Uterus (tissue), 4 donors: Measurements from ENCODE around the gene KIF11. TPM values are rescaled to one million over a fixed set of nuclear protein-coding genes. Genes with fewer than 3 reads are reported as not detected.

Experiments used
- DNase-seq, 2 donors: peaks; one replicate each; pipeline ENCODE4 v3.0.0-alpha.2; 2019 to 2020
- H3K27ac ChIP-seq, 2 donors: fragments of 200-600 bp; sonication (generic); 1 replicate in 1 of 2; 2 replicates in 1 of 2; pipeline ENCODE4 v1.5.1; 2016 to 2018
- H3K27me3 ChIP-seq, 2 donors: fragments of 200-600 bp; sonication (generic); one replicate each; pipeline ENCODE4 v1.5.1; 2018 to 2019; ENCODE audit warnings: control low read depth in 1 of 2
- H3K36me3 ChIP-seq, 2 donors: fragments of 200-600 bp; sonication (generic); one replicate each; pipeline ENCODE4 v1.5.1; 2019; ENCODE audit warnings: control low read depth in 1 of 2
- H3K4me1 ChIP-seq, 2 donors: fragments of 200-600 bp; sonication (generic); one replicate each; pipeline ENCODE4 v1.5.1; 2018 to 2019; ENCODE audit warnings: control low read depth in 1 of 2
- H3K4me3 ChIP-seq, 2 donors: fragments of 200-600 bp; sonication (generic); 1 replicate in 1 of 2; 2 replicates in 1 of 2; pipeline ENCODE4 v1.5.1; 2018 to 2019; ENCODE audit warnings: mild to moderate bottlenecking in 1 of 2
- H3K9me3 ChIP-seq, 2 donors: fragments of 200-600 bp; sonication (generic); one replicate each; pipeline ENCODE4 v1.5.1; 2019; ENCODE audit warnings: control low read depth in 1 of 2
- POLR2A ChIP-seq, 2 donors: fragments of 450-650 bp; IDR thresholded peaks; one replicate each; pipeline ENCODE4 v1.6.1; 2016; ENCODE audit warnings: antibody characterized with exemption in 2 of 2, mild to moderate bottlenecking in 1 of 2, moderate library complexity in 1 of 2
- intact Hi-C: fragments of 100-400 bp; cut with DNase I; formaldehyde crosslinking; loops from one replicate; pipeline ENCODE4 v1.15.1; 2023; ENCODE audit warnings: low total_unique reads
- total RNA-seq, 4 donors: library from RNA; depleted of rRNA in 3 of 4; stranded (reverse); fragments of >200 nt in 3 of 4; gene quantifications; one replicate each; pipeline versions ENCODE4 v1.1.0 to v1.2.4, GENCODE V29; 2014 to 2023
- TF ChIP-seq, protein P1 (sequence below), 4 experiments: fragments of 200-600 bp in 2 of 4; fragments of 450-650 bp in 2 of 4; sonication (generic) in 2 of 4; IDR thresholded peaks; one replicate each; pipeline ENCODE4 v1.5.1; 2016 to 2019; ENCODE audit warnings: antibody characterized with exemption in 4 of 4, mild to moderate bottlenecking in 2 of 4, moderate library complexity in 1 of 4
- donor health status: DM: yes; HTN: yes; CAD: no.

Gene KIF11
- total RNA-seq, 4 donors from 2014 or later: 1.0 to 31.0 TPM; not detected in 2

DNA sequence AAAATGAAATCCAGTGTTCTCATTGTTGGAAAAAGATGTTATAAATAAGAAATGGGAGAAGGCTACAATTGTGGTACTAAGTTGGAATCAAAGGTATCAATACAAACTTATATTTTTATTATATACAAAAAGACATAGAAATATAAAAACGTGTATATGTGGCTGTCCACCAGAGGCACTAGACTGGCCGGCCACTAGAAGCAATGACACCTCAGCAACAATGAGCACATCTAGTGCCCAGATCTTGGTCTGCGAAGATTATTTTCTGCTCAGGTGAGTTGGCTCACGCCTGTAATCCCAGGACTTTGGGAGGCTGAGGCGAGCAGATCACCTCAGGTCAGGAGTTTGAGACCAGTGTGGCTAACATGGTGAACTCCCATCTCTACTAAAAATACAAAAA lies 40.6 kb upstream of the KIF11 start:
- Histone ChIP-seq H3K27ac (no peak overlapping the region), H3K9me3 (peaks cover 0 to 7% of the 10 kb centered on the region in 2 donors), H3K4me1 (no peaks in the 10 kb centered on the region), H3K4me3 (no peak overlapping the region), H3K27me3 (no peaks in the 10 kb centered on the region), H3K36me3 (no peaks in the 10 kb centered on the region)
- no peak for TF ChIP-seq POLR2A (IDR thresholded peaks at IDR 0.05)
- TF ChIP-seq, protein P1, sequence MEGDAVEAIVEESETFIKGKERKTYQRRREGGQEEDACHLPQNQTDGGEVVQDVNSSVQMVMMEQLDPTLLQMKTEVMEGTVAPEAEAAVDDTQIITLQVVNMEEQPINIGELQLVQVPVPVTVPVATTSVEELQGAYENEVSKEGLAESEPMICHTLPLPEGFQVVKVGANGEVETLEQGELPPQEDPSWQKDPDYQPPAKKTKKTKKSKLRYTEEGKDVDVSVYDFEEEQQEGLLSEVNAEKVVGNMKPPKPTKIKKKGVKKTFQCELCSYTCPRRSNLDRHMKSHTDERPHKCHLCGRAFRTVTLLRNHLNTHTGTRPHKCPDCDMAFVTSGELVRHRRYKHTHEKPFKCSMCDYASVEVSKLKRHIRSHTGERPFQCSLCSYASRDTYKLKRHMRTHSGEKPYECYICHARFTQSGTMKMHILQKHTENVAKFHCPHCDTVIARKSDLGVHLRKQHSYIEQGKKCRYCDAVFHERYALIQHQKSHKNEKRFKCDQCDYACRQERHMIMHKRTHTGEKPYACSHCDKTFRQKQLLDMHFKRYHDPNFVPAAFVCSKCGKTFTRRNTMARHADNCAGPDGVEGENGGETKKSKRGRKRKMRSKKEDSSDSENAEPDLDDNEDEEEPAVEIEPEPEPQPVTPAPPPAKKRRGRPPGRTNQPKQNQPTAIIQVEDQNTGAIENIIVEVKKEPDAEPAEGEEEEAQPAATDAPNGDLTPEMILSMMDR (IDR thresholded peaks at IDR 0.05): no peak
- intact Hi-C loops: no loop called here
- no peak for DNase-seq

DNA sequence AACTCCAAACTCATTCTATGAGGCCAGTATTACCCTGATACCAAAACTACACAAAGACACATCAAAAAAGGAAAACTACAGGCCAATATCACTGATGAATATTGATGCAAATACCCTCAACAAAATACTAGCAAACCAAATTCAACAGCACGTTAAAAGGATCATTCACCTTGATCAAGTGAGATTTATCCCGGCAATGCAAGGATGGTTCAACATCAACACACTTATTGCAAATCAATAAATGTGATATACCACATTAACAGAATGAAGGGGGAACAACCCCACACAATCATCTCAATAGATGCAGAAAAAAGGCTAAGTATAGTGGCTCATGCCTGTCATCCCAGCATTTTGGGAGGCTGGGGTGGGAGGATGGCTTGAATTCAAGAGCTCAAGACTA lies 39.0 kb upstream of the KIF11 start:
- Histone ChIP-seq H3K4me1 (no peaks in the 10 kb centered on the region), H3K27me3 (no peaks in the 10 kb centered on the region), H3K27ac (no peak overlapping the region), H3K36me3 (no peaks in the 10 kb centered on the region), H3K9me3 (peaks cover 0 to 7% of the 10 kb centered on the region in 2 donors), H3K4me3 (no peak overlapping the region)
- TF ChIP-seq POLR2A (IDR thresholded peaks at IDR 0.05): no peak
- TF ChIP-seq, protein P1 (IDR thresholded peaks at IDR 0.05): no peak
- DNase-seq: no peak
- intact Hi-C loops: no loop called here

DNA sequence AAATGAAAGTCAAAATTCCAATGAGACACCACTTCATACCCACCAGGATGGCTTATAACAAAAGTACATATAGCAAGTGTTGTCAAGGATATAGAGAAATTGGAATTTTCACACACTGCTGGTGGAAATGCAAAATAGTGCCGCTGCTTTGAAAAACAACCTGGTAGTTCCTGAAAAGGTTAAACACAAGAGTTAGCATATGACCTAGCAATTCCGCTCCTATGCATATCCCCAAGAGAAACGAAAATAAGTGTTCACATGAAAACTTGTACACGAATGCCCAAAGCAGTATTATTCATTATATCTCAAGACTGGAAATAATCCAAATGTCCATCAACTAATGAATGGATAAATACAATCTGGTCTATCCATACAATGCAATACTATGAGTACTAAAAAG lies 33.9 kb upstream of the KIF11 start:
- H3K4me1 ChIP-seq: no peaks in the 10 kb centered on the region
- no peaks in the 10 kb centered on the region for H3K36me3 ChIP-seq
- TF ChIP-seq, protein P1 (IDR thresholded peaks at IDR 0.05): no peak
- TF ChIP-seq POLR2A (IDR thresholded peaks at IDR 0.05): no peak

DNA sequence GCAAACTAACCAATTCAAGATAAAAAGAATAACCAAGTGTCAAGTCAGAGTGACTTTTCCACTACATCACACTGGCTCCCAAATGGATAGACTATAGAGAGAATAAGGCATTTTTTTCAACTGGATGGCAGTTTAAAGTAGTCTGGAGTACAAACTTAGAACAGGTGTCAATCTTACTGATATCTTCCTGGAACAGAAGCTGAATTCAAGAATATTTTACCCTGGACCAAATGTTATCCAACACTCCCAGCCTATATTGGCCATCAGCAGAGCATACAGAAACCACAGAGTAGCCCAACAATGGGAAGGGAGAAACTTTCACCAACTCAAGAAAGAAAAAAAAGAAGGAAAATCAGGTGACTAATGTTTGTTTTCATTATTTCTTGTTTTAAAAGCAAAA lies 30.5 kb upstream of the KIF11 start:
- Histone ChIP-seq H3K9me3 (no peaks in the 10 kb centered on the region), H3K27me3 (no peaks in the 10 kb centered on the region), H3K4me3 (no peak overlapping the region), H3K27ac (no peak overlapping the region), H3K4me1 (no peaks in the 10 kb centered on the region), H3K36me3 (no peaks in the 10 kb centered on the region)
- intact Hi-C loops: no loop called here
- DNase-seq: no peak
- no peak for TF ChIP-seq POLR2A (IDR thresholded peaks at IDR 0.05)
- TF ChIP-seq, protein P1 (IDR thresholded peaks at IDR 0.05): no peak

More for the DNA sequence above, 33.9 kb upstream of the KIF11 start:
- peaks cover 0 to 2% of the 10 kb centered on the region in 2 donors for H3K9me3 ChIP-seq
- intact Hi-C loops: no loop called here
- H3K4me3 ChIP-seq: no peak overlapping the region
- no peak overlapping the region for H3K27ac ChIP-seq
- H3K27me3 ChIP-seq: no peaks in the 10 kb centered on the region
- DNase-seq: no peak

DNA sequence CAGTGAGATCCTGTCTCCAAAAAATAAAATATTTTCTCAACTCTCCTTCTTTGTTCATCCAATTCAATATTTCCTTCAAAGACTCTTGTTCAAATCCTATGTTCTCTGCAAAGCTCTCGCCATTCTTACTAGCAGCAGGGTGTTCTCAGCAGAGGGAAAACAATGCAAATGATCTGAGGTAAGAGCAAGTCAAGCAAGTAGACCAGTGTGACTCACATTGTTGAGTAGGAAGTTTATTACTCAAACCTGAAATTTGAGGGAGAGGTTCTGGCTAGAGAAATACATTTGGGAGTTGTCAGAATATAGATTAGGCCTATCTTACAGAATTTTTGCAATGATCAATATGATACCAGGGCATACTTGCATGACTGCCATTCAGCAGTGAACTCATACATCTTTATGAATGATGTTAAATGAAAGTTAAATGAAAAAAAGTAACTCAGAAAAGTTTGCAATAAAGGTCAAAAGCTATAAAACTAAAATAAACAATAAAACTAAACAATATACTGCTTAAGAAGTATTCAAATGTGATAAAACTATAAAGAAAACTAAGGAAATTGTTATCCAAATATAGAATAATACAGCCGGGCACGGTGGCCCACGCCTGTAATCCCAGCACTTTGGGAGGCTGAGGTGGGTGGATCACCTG lies 24.9 kb upstream of the KIF11 start:
- H3K9me3 ChIP-seq: no peaks in the 10 kb centered on the region
- intact Hi-C loops: no loop called here
- H3K27ac ChIP-seq: no peak overlapping the region
- H3K4me3 ChIP-seq: no peak overlapping the region
- TF ChIP-seq, protein P1 (IDR thresholded peaks at IDR 0.05): no peak
- TF ChIP-seq POLR2A (IDR thresholded peaks at IDR 0.05): no peak
- no peaks in the 10 kb centered on the region for H3K4me1 ChIP-seq
- no peak for DNase-seq
- H3K27me3 ChIP-seq: no peaks in the 10 kb centered on the region
- no peaks in the 10 kb centered on the region for H3K36me3 ChIP-seq
